GM23248 (cell line): ENCODE results near the gene GALNT18. TPM values are rescaled to one million over a fixed set of nuclear protein-coding genes. Genes with fewer than 3 reads are reported as not detected.

ENCODE experiments used
- DNase-seq: peaks from one replicate; pipeline ENCODE4 v3.0.0-alpha.2; 2015
- H2AFZ ChIP-seq: fragments of 200-600 bp; sonication (generic); 2 replicates; pipeline ENCODE4 v1.6.1; 2016; ENCODE audit warnings: antibody characterized with exemption
- H3F3A ChIP-seq: fragments of 200-600 bp; sonication (generic); 2 replicates; pipeline ENCODE4 v1.6.1; 2016; ENCODE audit warnings: mild to moderate bottlenecking, antibody characterized with exemption, mixed run types; ENCODE audit not compliant: insufficient read depth
- H3K27ac ChIP-seq: fragments of 200-600 bp; sonication (generic); 2 replicates; pipeline ENCODE4 v1.5.1; 2016; ENCODE audit warnings: mild to moderate bottlenecking
- H3K27me3 ChIP-seq: fragments of 200-600 bp; sonication (generic); replicated peaks from 2 replicates; pipeline ENCODE4 v1.6.1; 2016; ENCODE audit warnings: mild to moderate bottlenecking; ENCODE audit not compliant: insufficient read depth
- H3K36me3 ChIP-seq: fragments of 200-600 bp; sonication (generic); 2 replicates; pipeline ENCODE4 v1.6.1; 2016; ENCODE audit warnings: low read depth, mild to moderate bottlenecking
- H3K4me1 ChIP-seq: fragments of 200-600 bp; sonication (generic); 2 replicates; pipeline ENCODE4 v1.6.1; 2016; ENCODE audit warnings: mild to moderate bottlenecking; ENCODE audit not compliant: insufficient read depth
- H3K4me2 ChIP-seq: fragments of 200-600 bp; sonication (generic); one replicate; pipeline ENCODE4 v1.6.1; 2016; ENCODE audit warnings: mild to moderate bottlenecking; ENCODE audit not compliant: unreplicated experiment
- H3K4me3 ChIP-seq: fragments of 200-600 bp; sonication (generic); 2 replicates; pipeline ENCODE4 v1.5.1; 2016; ENCODE audit warnings: mild to moderate bottlenecking
- H3K79me2 ChIP-seq: fragments of 200-600 bp; sonication (generic); 2 replicates; pipeline ENCODE4 v1.6.1; 2016; ENCODE audit warnings: mild to moderate bottlenecking; ENCODE audit not compliant: insufficient read depth
- H3K9ac ChIP-seq: fragments of 200-600 bp; sonication (generic); 2 replicates; pipeline ENCODE4 v1.6.1; 2016; ENCODE audit warnings: mild to moderate bottlenecking
- H3K9me2 ChIP-seq: fragments of 200-600 bp; sonication (generic); 2 replicates; pipeline ENCODE4 v1.6.1; 2016; ENCODE audit warnings: mixed run types, mild to moderate bottlenecking, moderate library complexity; ENCODE audit not compliant: insufficient read depth
- H3K9me3 ChIP-seq: fragments of 200-600 bp; sonication (generic); one replicate; pipeline ENCODE4 v1.6.1; 2017; ENCODE audit warnings: low read depth
- H4K20me1 ChIP-seq: fragments of 200-600 bp; sonication (generic); 2 replicates; pipeline ENCODE4 v1.6.0; 2016; ENCODE audit not compliant: insufficient read depth
- EZH2 ChIP-seq: fragments of 200-600 bp; sonication (generic); IDR thresholded peaks from 2 replicates; pipeline ENCODE4 v1.6.1; 2018; ENCODE audit warnings: antibody characterized with exemption, mild to moderate bottlenecking; ENCODE audit not compliant: insufficient read depth, poor library complexity, severe bottlenecking
- EZH2phosphoT487 ChIP-seq: fragments of 200-600 bp; sonication (generic); IDR thresholded peaks from 2 replicates; pipeline ENCODE4 v1.6.1; 2018; ENCODE audit warnings: antibody characterized with exemption, moderate library complexity, mild to moderate bottlenecking, low read depth; ENCODE audit not compliant: insufficient read depth
- WGBS, 2 experiments: methylation state at CpG; one replicate each; pipeline ENCODE4 v1.1.6; 2015 to 2017; ENCODE audit warnings: low lambda C conversion rate in 2 of 2, low coverage in 1 of 2; ENCODE audit errors: missing lambda C conversion rate in 2 of 2; 5-methylcytosine and 5-hydroxymethylcytosine counted together
- in situ Hi-C: fragments of 300-500 bp; cut with MboI; formaldehyde crosslinking; loops from 2 replicates; pipeline ENCODE4 v1.15.0; 2020
- polyA plus RNA-seq: library from polyadenylated mRNA; unstranded; fragments of >200 nt; fragmentation: Nextera tagmentation; extraction: Ambion mirVana; gene quantifications from 2 replicates; pipeline ENCODE4 v1.2.1, GENCODE V29; 2016
- total RNA-seq: library from RNA; depleted of rRNA; stranded (reverse); fragments of >200 nt; shearing (Covaris generic); gene quantifications from 2 replicates; pipeline ENCODE4 v1.2.3, GENCODE V29; 2014

Gene GALNT18
- total and polyA plus RNA-seq, 2 experiments from 2014 or later = 4.1 to 5.6 TPM

- H3K4me3 ChIP-seq = no peak overlapping the region
- H4K20me1 ChIP-seq = no peaks in the 10 kb centered on the region
- no peaks in the 10 kb centered on the region; the same call in 1 of the 2 replicates for H3K27me3 ChIP-seq
- no peaks in the 10 kb centered on the region for H3K36me3 ChIP-seq
- H3F3A ChIP-seq = no peaks in the 10 kb centered on the region
- H2AFZ ChIP-seq = no peak overlapping the region
- no peaks in the 10 kb centered on the region for H3K79me2 ChIP-seq
- DNase-seq = peak; percentile 50
- no peaks in the 10 kb centered on the region for H3K9me3 ChIP-seq
- H3K27ac ChIP-seq = no peak overlapping the region
- no peak overlapping the region for H3K9ac ChIP-seq
- WGBS, 2 experiments = 57 to 65% methylated on average over 3 of the region's 3 CpGs
- no peak for TF ChIP-seq EZH2phosphoT487
- no peak for TF ChIP-seq EZH2
- H3K9me2 ChIP-seq = no peaks in the 10 kb centered on the region
- H3K4me2 ChIP-seq = no peak overlapping the region
- in situ Hi-C loops = no loop called here
- no peaks in the 10 kb centered on the region for H3K4me1 ChIP-seq
Measured at GRCh38 chr11:11513422-11513821, 108.4 kb downstream of the GALNT18 start.

- H3K9ac ChIP-seq = no peak overlapping the region
- H3K27ac ChIP-seq = no peak overlapping the region
- no peak overlapping the region for H3K4me3 ChIP-seq
- no peaks in the 10 kb centered on the region for H3K9me3 ChIP-seq
- no peak overlapping the region for H2AFZ ChIP-seq
- no peak overlapping the region for H3K4me2 ChIP-seq
- WGBS, 2 experiments = 70 to 81% methylated on average over 4 of the region's 4 CpGs
- no peaks in the 10 kb centered on the region for H3K27me3 ChIP-seq
- TF ChIP-seq EZH2 = no peak
- TF ChIP-seq EZH2phosphoT487 = no peak
- H4K20me1 ChIP-seq = no peaks in the 10 kb centered on the region
- no peaks in the 10 kb centered on the region for H3K36me3 ChIP-seq
- H3F3A ChIP-seq = no peaks in the 10 kb centered on the region
- H3K4me1 ChIP-seq = no peaks in the 10 kb centered on the region
- peak; percentile 20 for DNase-seq
- H3K79me2 ChIP-seq = no peaks in the 10 kb centered on the region
- in situ Hi-C loops = no loop called here
- no peaks in the 10 kb centered on the region for H3K9me2 ChIP-seq
Measured at GRCh38 chr11:11512929-11513328, 108.9 kb downstream of the GALNT18 start.

DNA sequence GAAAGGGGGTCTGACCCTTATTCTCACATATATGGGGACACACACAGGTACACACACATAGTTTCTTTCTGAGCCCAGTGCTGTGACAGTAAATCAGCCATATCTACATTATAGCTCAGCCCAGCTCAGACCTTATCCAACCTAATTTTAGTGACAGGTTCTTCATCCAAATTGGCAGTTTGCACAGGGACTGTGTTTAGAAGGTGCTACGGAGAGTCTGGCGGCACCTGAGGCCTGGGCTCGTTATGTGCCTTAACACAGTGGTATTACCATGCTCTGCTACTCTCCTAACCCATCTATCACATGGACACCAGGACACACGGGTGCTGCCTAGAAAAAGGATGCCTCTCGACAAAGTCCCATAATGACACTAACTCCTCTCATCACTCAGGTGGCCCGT, 109.3 kb downstream of the GALNT18 start:
- no peak overlapping the region for H2AFZ ChIP-seq
- H3K4me3 ChIP-seq = no peak overlapping the region
- no peak overlapping the region for H3K4me2 ChIP-seq
- H3K27me3 ChIP-seq = no peaks in the 10 kb centered on the region
- no peak overlapping the region for H3K27ac ChIP-seq
- WGBS, 2 experiments = 76 to 81% methylated on average over 6 of the region's 6 CpGs
- H3K9ac ChIP-seq = no peak overlapping the region
- H3K4me1 ChIP-seq = no peaks in the 10 kb centered on the region
- TF ChIP-seq EZH2phosphoT487 = no peak
- no peaks in the 10 kb centered on the region for H3F3A ChIP-seq
- in situ Hi-C loops = no loop called here
- H3K36me3 ChIP-seq = no peaks in the 10 kb centered on the region
- H3K9me2 ChIP-seq = no peaks in the 10 kb centered on the region
- no peak for DNase-seq
- no peaks in the 10 kb centered on the region for H4K20me1 ChIP-seq
- no peaks in the 10 kb centered on the region for H3K79me2 ChIP-seq
- no peaks in the 10 kb centered on the region for H3K9me3 ChIP-seq

GRCh38 chr11:11512090-11512489, 109.7 kb downstream of the GALNT18 start:
- H3K9ac ChIP-seq = no peak overlapping the region
- no peaks in the 10 kb centered on the region for H3K9me3 ChIP-seq
- no peaks in the 10 kb centered on the region for H3K27me3 ChIP-seq
- H3K4me3 ChIP-seq = no peak overlapping the region
- DNase-seq = no peak
- no peak overlapping the region for H3K4me2 ChIP-seq
- no peaks in the 10 kb centered on the region for H4K20me1 ChIP-seq
- 89 to 90% methylated on average over 6 of the region's 6 CpGs for WGBS, 2 experiments
- H3F3A ChIP-seq = no peaks in the 10 kb centered on the region
- H3K36me3 ChIP-seq = no peaks in the 10 kb centered on the region
- no peaks in the 10 kb centered on the region for H3K9me2 ChIP-seq
- no peaks in the 10 kb centered on the region for H3K79me2 ChIP-seq
- H2AFZ ChIP-seq = no peak overlapping the region
- no peaks in the 10 kb centered on the region for H3K4me1 ChIP-seq
- in situ Hi-C loops = no loop called here
- TF ChIP-seq EZH2phosphoT487 (no peak), EZH2 (no peak)
- no peak overlapping the region for H3K27ac ChIP-seq

DNA sequence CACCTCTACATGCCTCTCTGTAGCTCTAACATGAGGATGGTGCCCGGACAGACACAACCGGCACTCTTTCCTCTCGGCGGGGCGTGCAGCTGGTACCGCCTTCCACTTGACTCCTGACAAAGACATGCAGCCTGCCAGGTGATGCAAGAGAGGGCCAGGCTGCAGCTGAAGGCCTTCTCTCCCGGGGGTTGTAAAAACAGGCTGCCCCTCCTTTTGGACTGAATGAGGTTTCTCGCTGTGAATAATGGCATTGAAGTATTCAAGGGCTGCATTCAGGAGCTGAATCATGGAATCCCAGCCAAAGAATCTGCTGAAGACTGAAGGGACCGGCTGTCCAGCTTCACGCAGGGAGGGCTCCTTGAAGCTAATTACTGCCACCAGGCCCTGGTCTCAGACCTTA, 110.9 kb downstream of the GALNT18 start:
- H3K9ac ChIP-seq = no peak overlapping the region
- no peak overlapping the region for H2AFZ ChIP-seq
- no peak overlapping the region for H3K4me2 ChIP-seq
- no peaks in the 10 kb centered on the region for H4K20me1 ChIP-seq
- TF ChIP-seq EZH2phosphoT487 = no peak
- TF ChIP-seq EZH2 = no peak
- no peaks in the 10 kb centered on the region for H3K27me3 ChIP-seq
- no peaks in the 10 kb centered on the region for H3F3A ChIP-seq
- in situ Hi-C loops = no loop called here
- no peak overlapping the region for H3K4me3 ChIP-seq
- no peaks in the 10 kb centered on the region for H3K4me1 ChIP-seq
- WGBS, 2 experiments = 68 to 72% methylated on average over 10 of the region's 10 CpGs
- H3K27ac ChIP-seq = no peak overlapping the region
- no peaks in the 10 kb centered on the region for H3K9me3 ChIP-seq
- no peaks in the 10 kb centered on the region for H3K9me2 ChIP-seq
- DNase-seq = no peak
- H3K79me2 ChIP-seq = no peaks in the 10 kb centered on the region
- H3K36me3 ChIP-seq = no peaks in the 10 kb centered on the region
